IMR-90 (cell line): ENCODE results near the gene RERE. TPM values are rescaled to one million over a fixed set of nuclear protein-coding genes. Genes with fewer than 3 reads are reported as not detected.

Experiments
- ATAC-seq: fragments of 200-7000 bp; cut with Tn5 transposase; 2 replicates; pipeline ENCODE4 v1.9.1; 2020; ENCODE audit warnings: low read depth, mild to moderate bottlenecking, moderate library complexity
- BruUV-seq: library from RNA; stranded (reverse); fragments of 400-500 nt; replicated peaks from 2 replicates; lab custom pipeline; 2021; lab: Mats Ljungman, UMichigan
- CTCF ChIA-PET: fragments of 300-600 bp; formaldehyde crosslinking; extraction: SDS; loops from one replicate; lab custom pipeline; 2021; ENCODE audit warnings: antibody characterized with exemption; lab: Yijun Ruan, JAX
- POLR2A ChIA-PET: fragments of 300-600 bp; sonication (Branson Sonifier 250); formaldehyde crosslinking; loops from one replicate; lab custom pipeline; 2022; ENCODE audit warnings: antibody characterized with exemption; ENCODE audit not compliant: unreplicated experiment; lab: Charles Lee
- DNase-seq: peaks from one replicate; pipeline ENCODE4 v3.0.0; 2013
- H2AFZ ChIP-seq: replicated peaks from 2 replicates; pipeline ENCODE3; 2013; ENCODE audit warnings: low read length, mild to moderate bottlenecking; ENCODE audit not compliant: poor library complexity
- H2AK5ac ChIP-seq: 2 replicates; pipeline ENCODE4 v1.6.1; 2013; ENCODE audit warnings: low read depth, low read length, inconsistent platforms
- H2AK9ac ChIP-seq: replicated peaks from 2 replicates; pipeline ENCODE3; 2013; ENCODE audit warnings: mild to moderate bottlenecking, low read depth, low read length, moderate library complexity; ENCODE audit not compliant: poor library complexity
- H2BK120ac ChIP-seq: 2 replicates; pipeline ENCODE4 v1.6.1; 2013; ENCODE audit warnings: low read depth, low read length, inconsistent platforms
- H2BK15ac ChIP-seq: 3 replicates; pipeline ENCODE4 v1.6.1; 2013; ENCODE audit warnings: low read depth, low read length, inconsistent platforms
- H2BK20ac ChIP-seq: 2 replicates; pipeline ENCODE4 v1.6.1; 2013; ENCODE audit warnings: low read depth, mild to moderate bottlenecking, inconsistent platforms, low read length, moderate library complexity
- H2BK5ac ChIP-seq: 2 replicates; pipeline ENCODE4 v1.6.1; 2013; ENCODE audit warnings: mild to moderate bottlenecking, low read depth, low read length, inconsistent platforms; ENCODE audit not compliant: poor library complexity, severe bottlenecking
- H3K14ac ChIP-seq: replicated peaks from 2 replicates; pipeline ENCODE4 v1.6.1; 2013; ENCODE audit warnings: low read depth, low read length, inconsistent platforms
- H3K18ac ChIP-seq: 2 replicates; pipeline ENCODE4 v1.6.1; 2013; ENCODE audit warnings: low read depth, low read length, control low read depth
- H3K23ac ChIP-seq: 2 replicates; pipeline ENCODE4 v1.6.1; 2013; ENCODE audit warnings: low read depth, low read length, inconsistent platforms
- H3K27ac ChIP-seq: 2 replicates; pipeline ENCODE4 v1.5.1; 2013; ENCODE audit warnings: mild to moderate bottlenecking, control low read depth, low read length; ENCODE audit not compliant: insufficient read depth
- H3K27me3 ChIP-seq: 2 replicates; pipeline ENCODE4 v1.6.1; 2013; ENCODE audit warnings: low read length; ENCODE audit not compliant: control insufficient read depth, insufficient read depth
- H3K36me3 ChIP-seq: 2 replicates; pipeline ENCODE4 v1.6.1; 2013; ENCODE audit warnings: low read length, mixed read lengths; ENCODE audit not compliant: control insufficient read depth, insufficient read depth
- H3K4ac ChIP-seq: 2 replicates; pipeline ENCODE4 v1.6.1; 2013; ENCODE audit warnings: low read depth, low read length, inconsistent platforms
- H3K4me1 ChIP-seq: 2 replicates; pipeline ENCODE4 v1.6.1; 2013; ENCODE audit warnings: low read length, mixed read lengths; ENCODE audit not compliant: control insufficient read depth, insufficient read depth
- H3K4me2 ChIP-seq: 2 replicates; pipeline ENCODE4 v1.6.1; 2013; ENCODE audit warnings: low read depth, mild to moderate bottlenecking, control low read depth, low read length, moderate library complexity
- H3K4me3 ChIP-seq: 2 replicates; pipeline ENCODE4 v1.5.1; 2013; ENCODE audit warnings: low read depth, mild to moderate bottlenecking, control low read depth, low read length, moderate library complexity; ENCODE audit not compliant: insufficient read depth
- H3K56ac ChIP-seq: 2 replicates; pipeline ENCODE4 v1.6.1; 2013; ENCODE audit warnings: low read length, inconsistent platforms; ENCODE audit not compliant: insufficient read depth; ENCODE audit errors: extremely low read depth
- H3K79me1 ChIP-seq, 2 experiments: 2 replicates each; pipeline ENCODE4 v1.6.1; 2013; ENCODE audit warnings: low read length in 2 of 2, inconsistent platforms in 1 of 2, low read depth in 1 of 2
- H3K9ac ChIP-seq: 2 replicates; pipeline ENCODE4 v1.6.1; 2013; ENCODE audit warnings: low read depth, low read length, control low read depth
- H3K9me1 ChIP-seq: 2 replicates; pipeline ENCODE4 v1.6.1; 2013; ENCODE audit warnings: low read length, inconsistent platforms; ENCODE audit not compliant: insufficient read depth
- H3K9me3 ChIP-seq: 2 replicates; pipeline ENCODE4 v1.6.1; 2013; ENCODE audit warnings: low read length; ENCODE audit not compliant: control insufficient read depth, insufficient read depth
- H4K20me1 ChIP-seq: 2 replicates; pipeline ENCODE4 v1.6.1; 2013; ENCODE audit warnings: low read length, inconsistent platforms; ENCODE audit not compliant: insufficient read depth
- H4K5ac ChIP-seq: 2 replicates; pipeline ENCODE4 v1.6.1; 2013; ENCODE audit warnings: mild to moderate bottlenecking, low read depth, low read length, control low read depth
- H4K8ac ChIP-seq, 2 experiments: 2 replicates each; pipeline ENCODE4 v1.6.1; 2013; ENCODE audit warnings: low read depth in 2 of 2, low read length in 2 of 2, control low read depth in 1 of 2, inconsistent platforms in 1 of 2
- H4K91ac ChIP-seq: 2 replicates; pipeline ENCODE4 v1.6.1; 2013; ENCODE audit warnings: low read depth, low read length, inconsistent platforms; ENCODE audit not compliant: insufficient read depth
- BHLHE40 ChIP-seq: fragments of 150-350 bp; IDR thresholded peaks from 2 replicates; pipeline ENCODE4 v1.6.1; 2016; ENCODE audit warnings: mild to moderate bottlenecking, low read depth, low read length
- CEBPB ChIP-seq: IDR thresholded peaks from 2 replicates; pipeline ENCODE4 v1.6.1; 2012; ENCODE audit warnings: low read depth, low read length, improper control_type of control experiment
- CHD1 ChIP-seq: IDR thresholded peaks from 2 replicates; pipeline ENCODE4 v1.6.1; 2012; ENCODE audit warnings: low read depth, low read length, improper control_type of control experiment
- CTCF ChIP-seq: conservative IDR thresholded peaks from 2 replicates; pipeline ENCODE4 v1.5.1; 2012; ENCODE audit warnings: mild to moderate bottlenecking, low read depth, low read length, improper control_type of control experiment
- ELK1 ChIP-seq: fragments of 150-350 bp; IDR thresholded peaks from 2 replicates; pipeline ENCODE4 v1.6.1; 2016; ENCODE audit warnings: low read depth, mild to moderate bottlenecking, low read length, moderate library complexity, borderline replicate concordance
- FOS ChIP-seq: fragments of 150-350 bp; IDR thresholded peaks from 2 replicates; pipeline ENCODE4 v1.6.1; 2016; ENCODE audit warnings: low read depth, low read length
- MAFK ChIP-seq: IDR thresholded peaks from 2 replicates; pipeline ENCODE4 v1.6.1; 2012; ENCODE audit warnings: low read depth, low read length, improper control_type of control experiment
- MAZ ChIP-seq: IDR thresholded peaks from 2 replicates; pipeline ENCODE4 v1.6.1; 2012; ENCODE audit warnings: low read depth, mild to moderate bottlenecking, low read length, improper control_type of control experiment, moderate library complexity, borderline replicate concordance
- MXI1 ChIP-seq: IDR thresholded peaks from 2 replicates; pipeline ENCODE4 v1.6.1; 2012; ENCODE audit warnings: low read depth, mild to moderate bottlenecking, low read length, moderate library complexity, borderline replicate concordance
- NFE2L2 ChIP-seq: fragments of 150-350 bp; IDR thresholded peaks from 2 replicates; pipeline ENCODE4 v1.6.1; 2016; ENCODE audit warnings: low read depth, mild to moderate bottlenecking, low read length
- POLR2A ChIP-seq: IDR thresholded peaks from 2 replicates; pipeline ENCODE4 v1.6.1; 2012; ENCODE audit warnings: mild to moderate bottlenecking, low read depth, low read length
- RAD21 ChIP-seq: IDR thresholded peaks from 2 replicates; pipeline ENCODE4 v1.6.1; 2012; ENCODE audit warnings: low read length, improper control_type of control experiment
- RCOR1 ChIP-seq: IDR thresholded peaks from 2 replicates; pipeline ENCODE4 v1.6.1; 2012; ENCODE audit warnings: mild to moderate bottlenecking, low read length, improper control_type of control experiment; ENCODE audit not compliant: insufficient replicate concordance
- RFX5 ChIP-seq: IDR thresholded peaks from 2 replicates; pipeline ENCODE4 v1.8.0; 2012; ENCODE audit warnings: low read depth, mild to moderate bottlenecking, low read length, moderate library complexity
- SMC3 ChIP-seq: fragments of 150-350 bp; IDR thresholded peaks from 2 replicates; pipeline ENCODE4 v1.6.1; 2016; ENCODE audit warnings: low read depth, mild to moderate bottlenecking, antibody characterized with exemption, low read length, moderate library complexity
- WGBS, 2 experiments: methylation state at CpG; one replicate each; pipeline versions ENCODE4 v1.1.5 to v1.1.7; 2013; ENCODE audit warnings: missing lambda C conversion rate in 2 of 2; ENCODE audit not compliant: insufficient read length in 1 of 2; ENCODE audit errors: extremely low coverage in 2 of 2; 5-methylcytosine and 5-hydroxymethylcytosine counted together
- dilution Hi-C: fragments of 300-500 bp; cut with HindIII; formaldehyde crosslinking; loops from one replicate; pipeline ENCODE4 v1.14.3; 2018; ENCODE audit warnings: low sequenced_read_pairs; ENCODE audit not compliant: unreplicated experiment
- in situ Hi-C: fragments of 300-500 bp; cut with MboI; formaldehyde crosslinking; loops from 3 replicates; pipeline ENCODE4 v1.14.3; 2019; ENCODE audit warnings: low sequenced_read_pairs, inconsistent platforms, mixed read lengths
- intact Hi-C: fragments of 100-400 bp; cut with micrococcal nuclease; formaldehyde crosslinking; loops from 2 replicates; pipeline ENCODE4 v1.10.0; 2022
- polyA plus RNA-seq, 3 experiments: library from polyadenylated mRNA; depleted of rRNA; stranded (reverse); fragments of >200 nt; gene quantifications; 2 replicates each; pipeline ENCODE4 v1.2.3, GENCODE V29; 2012; ENCODE audit warnings: low replicate concordance in 1 of 3
- total RNA-seq: library from RNA; depleted of rRNA; stranded (reverse); fragments of >200 nt; gene quantifications from 2 replicates; pipeline ENCODE4 v1.2.3, GENCODE V29; 2012
- TF ChIP-seq, protein P1 (sequence below): fragments of 150-350 bp; IDR thresholded peaks from 2 replicates; pipeline ENCODE4 v1.6.1; 2017; ENCODE audit warnings: mild to moderate bottlenecking, antibody characterized with exemption, low read length, low read depth

Gene RERE
- total and polyA plus RNA-seq, 2 of the 4 experiments (the other 2 are of a cell fraction) = 11.5 to 25.1 TPM

DNA sequence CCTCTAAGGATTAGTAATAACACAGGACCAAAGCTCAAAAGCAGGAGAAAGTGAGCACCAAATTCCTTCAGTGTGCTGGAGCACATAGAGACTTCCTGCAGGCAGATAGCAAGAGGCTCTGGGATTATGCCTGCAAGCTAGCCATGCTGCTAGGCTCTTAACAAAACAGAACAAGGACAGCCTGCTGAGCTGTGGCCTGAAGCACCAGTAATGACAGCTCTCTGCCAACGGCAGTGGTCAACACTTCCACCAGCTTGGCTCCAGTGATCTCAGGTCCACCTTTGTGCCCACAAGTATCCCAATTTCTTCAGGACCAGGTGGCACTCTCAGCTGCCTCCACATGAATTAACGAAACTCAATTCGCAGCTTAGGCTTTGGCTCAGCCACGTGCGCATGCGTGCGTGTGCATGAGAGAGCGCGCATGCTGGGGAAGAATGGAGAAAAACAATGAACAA is 435.4 kb downstream of the RERE start:
- no peaks in the 10 kb centered on the region for H3K27me3 ChIP-seq
- no TSS peak for BruUV-seq
- dilution Hi-C loops = no loop called here
- in situ Hi-C loops = no loop called here
- H2AK9ac ChIP-seq = no peak overlapping the region
- H3K56ac ChIP-seq = no peak overlapping the region
- no peak for DNase-seq
- 0 out of 2 replicates have a peak overlapping the region, but pooled peaks have one; percentile 5 for H3K23ac ChIP-seq
- peaks cover 74% of the 10 kb centered on the region for H4K20me1 ChIP-seq
- no peak overlapping the region for H2BK5ac ChIP-seq
- peaks cover 39% of the 10 kb centered on the region for H3K4me1 ChIP-seq
- no peaks in the 10 kb centered on the region for H3K9me3 ChIP-seq
- intact Hi-C loops = no loop called here
- H2BK15ac ChIP-seq = no peak overlapping the region
- 0 out of 4 replicates have a peak overlapping the region, but pooled peaks of 1 of the 2 experiments have one; percentile 17 for H4K8ac ChIP-seq
- ChIA-PET CTCF (interaction anchor here (0.7 kb wide), 1 partner anchor 412 kb away, joined by 4 read pairs; no protein-coding TSS in a partner anchor), POLR2A (no interaction called here)
- no peak overlapping the region for H2BK20ac ChIP-seq
- H2AFZ ChIP-seq = no peak overlapping the region
- H4K5ac ChIP-seq = no peak overlapping the region
- peaks cover 54% of the 10 kb centered on the region for H3K9me1 ChIP-seq
- no peak overlapping the region for H3K4me3 ChIP-seq
- TF ChIP-seq RFX5 = no peak
- no peak for TF ChIP-seq POLR2A
- TF ChIP-seq CHD1 = no peak
- no peak for TF ChIP-seq RAD21
- no peak for TF ChIP-seq BHLHE40
- TF ChIP-seq CEBPB = no peak
- TF ChIP-seq MAFK = no peak
- no peak for TF ChIP-seq FOS
- TF ChIP-seq NFE2L2 = no peak
- no peak for TF ChIP-seq RCOR1
- no peak for TF ChIP-seq CTCF
- TF ChIP-seq, protein P1, sequence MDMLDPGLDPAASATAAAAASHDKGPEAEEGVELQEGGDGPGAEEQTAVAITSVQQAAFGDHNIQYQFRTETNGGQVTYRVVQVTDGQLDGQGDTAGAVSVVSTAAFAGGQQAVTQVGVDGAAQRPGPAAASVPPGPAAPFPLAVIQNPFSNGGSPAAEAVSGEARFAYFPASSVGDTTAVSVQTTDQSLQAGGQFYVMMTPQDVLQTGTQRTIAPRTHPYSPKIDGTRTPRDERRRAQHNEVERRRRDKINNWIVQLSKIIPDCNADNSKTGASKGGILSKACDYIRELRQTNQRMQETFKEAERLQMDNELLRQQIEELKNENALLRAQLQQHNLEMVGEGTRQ = no peak
- no peak for TF ChIP-seq MXI1
- TF ChIP-seq SMC3 = no peak
- TF ChIP-seq ELK1 = no peak
- no peak for TF ChIP-seq MAZ
- peak overlapping the region; percentile 4; the same call in 1 of the 2 replicates for H3K27ac ChIP-seq
- no peak overlapping the region for H3K4me2 ChIP-seq
- whole genome bisulfite sequencing, 2 experiments = 73% methylated on average over 3 of the region's 9 CpGs; no CpG with 5 or more reads in 1 of the 2 experiments
- no peak overlapping the region for H3K18ac ChIP-seq
- H3K36me3 ChIP-seq = peaks cover 53% of the 10 kb centered on the region
- H3K14ac ChIP-seq = no peak overlapping the region
- no peak overlapping the region for H2BK120ac ChIP-seq
- H3K79me1 ChIP-seq = peaks cover 53 to 89% of the 10 kb centered on the region in 2 experiments
- ATAC-seq = no peak
- H2AK5ac ChIP-seq = no peak overlapping the region; the same call in 1 of the 2 replicates
- H3K9ac ChIP-seq = no peak overlapping the region
- no peak overlapping the region for H3K4ac ChIP-seq
- H4K91ac ChIP-seq = no peak overlapping the region
